GM06990 (cell line): ENCODE data around the gene FLNB.

Experiments
- DNase-seq: peaks from one replicate; pipeline ENCODE4 v3.0.0-alpha.2; 2011; ENCODE audit not compliant: insufficient read length; ENCODE audit errors: extremely low read depth
- H3K27me3 ChIP-seq: replicated peaks from 2 replicates; pipeline ENCODE4 v1.6.0; 2011; ENCODE audit warnings: low read length; ENCODE audit not compliant: control insufficient read depth, insufficient read depth
- H3K36me3 ChIP-seq: 2 replicates; pipeline ENCODE4 v1.5.1; 2011; ENCODE audit warnings: low read length; ENCODE audit not compliant: control insufficient read depth, insufficient read depth
- H3K4me3 ChIP-seq: replicated peaks from 2 replicates; pipeline ENCODE4 v1.5.1; 2011; ENCODE audit warnings: low read depth, mild to moderate bottlenecking, control low read depth, low read length
- CTCF ChIP-seq: IDR thresholded peaks from 2 replicates; pipeline ENCODE4 v1.5.1; 2011; ENCODE audit warnings: low read length, control low read depth, mild to moderate bottlenecking, inconsistent platforms; ENCODE audit not compliant: insufficient read depth, poor library complexity, severe bottlenecking

Gene FLNB

GRCh38 chr3:58032186-58032585 lies 24.0 kb downstream of the FLNB start:
- H3K27me3 ChIP-seq: no peaks in the 10 kb centered on the region
- no peak overlapping the region for H3K4me3 ChIP-seq
- H3K36me3 ChIP-seq: no peaks in the 10 kb centered on the region
- no peak for TF ChIP-seq CTCF
- DNase-seq: no peak

GRCh38 chr3:58034738-58035523 lies 26.7 kb downstream of the FLNB start:
- no peaks in the 10 kb centered on the region for H3K27me3 ChIP-seq
- H3K36me3 ChIP-seq: no peaks in the 10 kb centered on the region
- no peak for TF ChIP-seq CTCF
- peak; percentile 70 for DNase-seq
- H3K4me3 ChIP-seq: peak overlapping the region; percentile 29

GRCh38 chr3:58035524-58036255 lies 27.5 kb downstream of the FLNB start:
- no peak for TF ChIP-seq CTCF
- H3K36me3 ChIP-seq: no peaks in the 10 kb centered on the region
- no peak for DNase-seq
- no peaks in the 10 kb centered on the region for H3K27me3 ChIP-seq
- H3K4me3 ChIP-seq: peak overlapping the region; percentile 29

GRCh38 chr3:58036293-58037032 lies 28.2 kb downstream of the FLNB start:
- Histone ChIP-seq H3K36me3 (no peaks in the 10 kb centered on the region), H3K4me3 (no peak overlapping the region), H3K27me3 (no peaks in the 10 kb centered on the region)
- no peak for TF ChIP-seq CTCF
- no peak for DNase-seq

- Histone ChIP-seq H3K27me3 (no peaks in the 10 kb centered on the region), H3K36me3 (no peaks in the 10 kb centered on the region), H3K4me3 (no peak overlapping the region)
- no peak for TF ChIP-seq CTCF
- DNase-seq: no peak
Observed at GRCh38 chr3:58037141-58037910, 29.1 kb downstream of the FLNB start.
